Measurements from ENCODE around the gene LY6G5C. TPM values are rescaled to one million over a fixed set of nuclear protein-coding genes. Genes with fewer than 3 reads are reported as not detected.

The LY6G5C gene
- total and polyA plus RNA-seq, 7 donors = 0.68 to 3.2 (median 1.5) TPM; not detected in 1

DNA sequence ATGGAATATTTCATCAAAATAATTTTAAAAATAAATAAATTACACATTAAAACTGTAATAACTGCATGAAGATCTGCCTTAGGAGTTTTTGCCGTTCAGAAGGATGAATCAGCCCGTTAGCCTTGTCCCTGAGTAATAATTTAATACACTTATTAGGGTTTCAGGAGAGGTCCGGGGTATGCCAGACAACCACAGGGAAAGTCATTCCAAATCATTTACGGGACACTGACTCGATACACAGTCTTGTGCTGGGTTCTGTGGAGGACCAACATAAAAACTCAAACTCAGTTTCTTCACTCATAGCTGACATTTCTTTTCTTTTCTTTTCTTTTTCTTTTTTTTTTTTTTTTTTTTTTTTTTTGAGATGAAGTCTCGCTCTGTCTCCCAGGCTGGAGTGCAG is 25.1 kb upstream of the LY6G5C start:
- no peak overlapping the region for H3K27ac ChIP-seq
- TF ChIP-seq POLR2A (IDR thresholded peaks at IDR 0.05) (no peak), CTCF (IDR thresholded peaks at IDR 0.05) (no peak), POLR2AphosphoS5 (IDR thresholded peaks at IDR 0.05) (no peak), EP300 (IDR thresholded peaks at IDR 0.05) (no peak)
- H3K36me3 ChIP-seq = peaks cover 0 to under 1% (median 0%) of the 10 kb centered on the region in 4 donors
- WGBS, 2 donors = 93% methylated on average over 6 of the region's 6 CpGs
- DNase-seq = no peak
- no peaks in the 10 kb centered on the region for H3K27me3 ChIP-seq
- no peaks in the 10 kb centered on the region for H3K9me3 ChIP-seq
- H3K4me1 ChIP-seq = peaks cover 0 to 24% (median 15%) of the 10 kb centered on the region in 4 donors
- H3K4me3 ChIP-seq = no peak overlapping the region
- intact Hi-C loops (cut with DNase I) = loop anchor here (5.0 to 10.0 kb wide), 2 partner anchors 86 to 161 kb away; partner anchors contain the start of genes ATP6V1G2, DDX39B and NFKBIL1

DNA sequence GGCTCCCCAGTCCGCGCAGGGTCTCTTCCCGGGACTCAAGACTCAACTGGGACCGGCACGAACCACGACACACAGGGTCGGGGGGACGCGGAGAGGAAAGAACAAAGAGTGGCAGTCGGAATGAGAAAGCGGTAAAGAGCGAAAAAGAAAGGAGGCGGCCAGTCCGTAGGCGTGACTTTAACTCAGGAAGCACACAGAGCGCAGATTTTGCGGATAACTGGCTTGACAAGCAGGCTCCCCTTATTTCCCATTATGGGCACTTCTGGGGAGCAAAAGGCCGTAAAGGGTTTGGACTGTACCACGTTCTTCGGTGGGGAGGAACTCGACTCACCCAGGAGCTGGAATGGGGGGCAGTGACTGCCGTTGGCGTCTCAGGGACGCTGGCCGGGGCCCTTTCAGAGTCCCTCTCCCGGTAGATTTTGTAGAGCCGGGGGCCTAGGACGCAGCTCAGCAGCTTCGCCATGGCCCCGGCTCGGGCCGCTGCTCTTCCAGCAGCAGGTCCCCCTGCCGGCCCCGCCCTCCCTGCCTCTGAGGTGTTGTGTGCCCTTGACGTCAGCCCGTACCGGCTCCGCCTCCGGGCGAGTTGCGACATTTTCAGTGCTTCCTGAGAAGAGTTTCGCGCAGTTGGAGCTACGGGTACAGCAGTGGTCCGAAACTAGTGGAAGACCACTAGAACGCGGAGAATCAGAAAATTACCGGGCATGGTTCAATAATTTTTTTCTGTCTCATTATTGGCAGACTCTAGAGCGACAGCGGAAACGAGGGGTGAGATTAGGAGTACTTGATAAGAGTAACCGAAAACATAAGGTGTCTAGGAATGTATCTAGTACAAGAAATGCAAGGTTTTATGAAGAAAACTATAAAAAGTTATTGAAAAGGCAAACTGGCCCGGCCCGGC is 22.2 kb upstream of the LY6G5C start, which contains the start of gene ABHD16A:
Gene ABHD16A, minus strand, starts transcription at position 506 of the 898 bp plus-strand sequence. Its CDS starts 43 bp downstream, at position 463.
- Histone ChIP-seq H3K4me1 (peaks cover 0 to 36% (median 22%) of the 10 kb centered on the region in 4 donors), H3K4me3 (peak within 1 kb of the TSS; percentile 66 to 92 (median 80)), H3K27me3 (no peaks in the 10 kb centered on the region), H3K36me3 (peaks cover 0 to 25% (median 8%) of the 10 kb centered on the region in 4 donors), H3K27ac (peak within 1 kb of the TSS; percentile 94 to 99 (median 97)), H3K9me3 (no peaks in the 10 kb centered on the region)
- peak; percentile 100 for DNase-seq
- TF ChIP-seq POLR2AphosphoS5 (IDR thresholded peaks at IDR 0.05) (peak; percentile 98 to 99 (median 99)), POLR2A (IDR thresholded peaks at IDR 0.05) (peak; percentile 99), EP300 (IDR thresholded peaks at IDR 0.05) (peak in 2 of 4 donors; percentile 66 to 82), CTCF (IDR thresholded peaks at IDR 0.05) (no peak)
- intact Hi-C loops (cut with DNase I) = loop anchor here (1.0 to 10.0 kb wide), 2 partner anchors 25 to 158 kb away; partner anchors contain the start of genes ATP6V1G2, DDX39B and NFKBIL1
- 0 to 1% methylated on average over 54 of the region's 54 CpGs for WGBS, 2 donors

DNA sequence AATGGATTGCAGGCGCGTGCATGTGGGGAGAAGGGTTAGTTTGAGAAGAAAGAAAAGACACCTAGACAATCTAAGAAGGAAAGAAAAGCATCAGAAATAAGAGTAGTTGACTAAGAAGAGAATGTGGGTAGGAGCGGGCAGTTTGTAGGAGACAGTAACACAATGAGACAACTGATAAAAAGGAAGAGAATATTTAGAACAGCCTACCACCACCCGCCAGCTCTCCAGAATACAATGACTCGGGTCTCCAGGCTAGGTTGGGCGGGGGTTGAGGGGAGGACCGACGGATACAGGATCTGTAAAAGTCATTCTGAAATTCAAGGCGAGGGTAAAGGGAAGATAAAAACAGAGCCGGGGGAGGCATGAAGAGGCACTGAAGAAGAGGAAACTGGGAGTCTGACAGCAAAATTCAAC is 21.5 kb upstream of the LY6G5C start:
- H3K9me3 ChIP-seq = no peaks in the 10 kb centered on the region
- H3K4me3 ChIP-seq = peak overlapping the region; percentile 66 to 92 (median 80)
- no peak for DNase-seq
- intact Hi-C loops (cut with DNase I) = loop anchor here (10.0 kb wide), 1 partner anchor 158 kb away; the partner anchor contains the start of genes ATP6V1G2, DDX39B and NFKBIL1
- peak overlapping the region; percentile 94 to 99 (median 97) for H3K27ac ChIP-seq
- no peaks in the 10 kb centered on the region for H3K27me3 ChIP-seq
- 0% methylated on average over 10 of the region's 10 CpGs for WGBS, 2 donors
- peaks cover 0 to 32% (median 10%) of the 10 kb centered on the region in 4 donors for H3K36me3 ChIP-seq
- peaks cover 0 to 36% (median 22%) of the 10 kb centered on the region in 4 donors for H3K4me1 ChIP-seq
- no peak for TF ChIP-seq POLR2A (IDR thresholded peaks at IDR 0.05)
- no peak for TF ChIP-seq CTCF (IDR thresholded peaks at IDR 0.05)
- no peak for TF ChIP-seq EP300 (IDR thresholded peaks at IDR 0.05)
- TF ChIP-seq POLR2AphosphoS5 (IDR thresholded peaks at IDR 0.05) = no peak

- Histone ChIP-seq H3K27me3 (no peaks in the 10 kb centered on the region), H3K4me1 (peaks cover 0 to 36% (median 22%) of the 10 kb centered on the region in 4 donors), H3K4me3 (peak overlapping the region; percentile 66 to 92 (median 80)), H3K9me3 (no peaks in the 10 kb centered on the region), H3K27ac (peak overlapping the region; percentile 94 to 99 (median 97)), H3K36me3 (peaks cover 0 to 38% (median 13%) of the 10 kb centered on the region in 4 donors)
- intact Hi-C loops (cut with DNase I) = loop anchor here (10.0 kb wide), 1 partner anchor 157 kb away; the partner anchor contains the start of genes ATP6V1G2, DDX39B and NFKBIL1
- 24 to 30% methylated on average over 7 of the region's 7 CpGs for WGBS, 2 donors
- no peak for DNase-seq
- TF ChIP-seq POLR2A (IDR thresholded peaks at IDR 0.05) (no peak), POLR2AphosphoS5 (IDR thresholded peaks at IDR 0.05) (no peak), CTCF (IDR thresholded peaks at IDR 0.05) (no peak), EP300 (IDR thresholded peaks at IDR 0.05) (no peak)
Measured at GRCh38 chr6:31701666-31702404, 21.0 kb upstream of the LY6G5C start.

Data from sigmoid colon (tissue), 7 donors.